Neutrophil (primary cell): ENCODE data around the gene CXCR4.

ENCODE experiments used
- H3K27ac ChIP-seq: fragments of 200-600 bp; sonication (generic); 2 replicates; pipeline ENCODE4 v1.5.1; 2016; ENCODE audit warnings: mild to moderate bottlenecking, moderate library complexity
- H3K27me3 ChIP-seq: fragments of 200-600 bp; sonication (generic); 2 replicates; pipeline ENCODE4 v1.6.0; 2016; ENCODE audit warnings: mild to moderate bottlenecking
- H3K36me3 ChIP-seq: fragments of 200-600 bp; sonication (generic); 2 replicates; pipeline ENCODE4 v1.5.1; 2017
- H3K4me1 ChIP-seq, 2 experiments: fragments of 200-600 bp in 1 of 2; sonication (generic) in 1 of 2; 1 replicate in 1 of 2; 2 replicates in 1 of 2; pipeline versions ENCODE4 v1.5.1 to v1.6.1; 2013 to 2016; ENCODE audit warnings: low read depth in 1 of 2, low read length in 1 of 2, mild to moderate bottlenecking in 1 of 2, moderate library complexity in 1 of 2; ENCODE audit not compliant: control insufficient read depth in 1 of 2, insufficient read depth in 1 of 2
- H3K4me3 ChIP-seq, 2 experiments: fragments of 200-600 bp in 1 of 2; sonication (generic) in 1 of 2; 1 replicate in 1 of 2; 2 replicates in 1 of 2; pipeline ENCODE4 v1.5.1; 2013 to 2016; ENCODE audit warnings: low read depth in 1 of 2, low read length in 1 of 2, mild to moderate bottlenecking in 1 of 2, moderate library complexity in 1 of 2
- H3K9me3 ChIP-seq: fragments of 200-600 bp; sonication (generic); 2 replicates; pipeline ENCODE4 v1.5.1; 2016
- CTCF ChIP-seq: fragments of 200-600 bp; sonication (generic); IDR thresholded peaks from 2 replicates; pipeline ENCODE4 v1.5.1; 2016; ENCODE audit warnings: antibody characterized with exemption

Gene CXCR4

GRCh38 chr2:136139631-136140030 lies 21.7 kb upstream of the CXCR4 start:
- peaks cover 75 to 84% of the 10 kb centered on the region in 2 experiments for H3K4me1 ChIP-seq
- TF ChIP-seq CTCF = no peak
- no peaks in the 10 kb centered on the region for H3K36me3 ChIP-seq
- no peak overlapping the region for H3K4me3 ChIP-seq
- no peaks in the 10 kb centered on the region for H3K27me3 ChIP-seq
- H3K9me3 ChIP-seq = no peaks in the 10 kb centered on the region
- no peak overlapping the region for H3K27ac ChIP-seq

DNA sequence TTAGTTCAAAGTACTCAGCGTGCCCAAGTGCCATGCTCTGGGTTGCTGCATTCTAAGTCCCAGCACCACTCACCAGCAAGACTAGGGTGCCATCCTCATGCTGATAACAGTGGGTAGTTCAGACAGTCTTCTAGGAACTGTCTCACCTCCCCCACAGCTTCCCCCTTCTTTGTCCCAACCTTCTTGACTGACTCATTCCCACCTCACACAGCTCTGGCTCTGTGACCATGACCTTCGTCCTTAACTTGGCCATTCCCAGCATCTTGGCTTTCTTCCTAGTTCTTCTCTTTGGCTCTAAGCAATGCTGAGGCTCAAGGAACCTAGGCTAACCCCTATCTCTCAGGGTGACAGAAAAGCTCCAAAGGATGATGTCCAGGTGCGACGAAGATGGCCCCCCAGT lies 20.0 kb upstream of the CXCR4 start:
- TF ChIP-seq CTCF = no peak
- Histone ChIP-seq H3K27me3 (no peaks in the 10 kb centered on the region), H3K36me3 (no peaks in the 10 kb centered on the region), H3K4me1 (peaks cover 58 to 72% of the 10 kb centered on the region in 2 experiments), H3K27ac (peak overlapping the region; percentile 79), H3K4me3 (no peak overlapping the region), H3K9me3 (no peaks in the 10 kb centered on the region)

DNA sequence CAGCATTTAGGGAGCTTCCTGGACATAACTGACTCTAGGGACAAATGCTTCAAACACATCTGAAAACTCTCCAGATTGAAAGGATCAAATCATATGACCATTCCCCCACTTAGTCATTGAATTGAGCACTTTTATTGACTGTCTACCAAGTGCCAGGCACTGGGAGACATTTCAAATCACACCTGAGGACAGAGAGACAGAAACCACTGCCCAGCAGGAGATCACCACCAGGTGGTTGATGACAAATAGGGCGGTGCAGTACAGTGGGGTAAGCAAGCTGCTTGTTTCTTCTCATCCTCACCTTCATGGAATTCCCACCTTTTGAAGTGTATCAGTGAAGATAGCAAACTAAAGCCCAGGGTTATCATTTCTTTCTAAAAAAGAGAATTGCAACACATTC lies 19.0 kb upstream of the CXCR4 start:
- Histone ChIP-seq H3K4me3 (peak overlapping the region in 1 of 2 experiments; percentile 33), H3K4me1 (peaks cover 51 to 69% of the 10 kb centered on the region in 2 experiments), H3K9me3 (no peaks in the 10 kb centered on the region), H3K27ac (peak overlapping the region; percentile 79), H3K27me3 (no peaks in the 10 kb centered on the region), H3K36me3 (no peaks in the 10 kb centered on the region)
- TF ChIP-seq CTCF = no peak

- peak overlapping the region; percentile 10 to 33 for H3K4me3 ChIP-seq
Measured at GRCh38 chr2:136135921-136136906, 18.3 kb upstream of the CXCR4 start.

GRCh38 chr2:136135462-136135861 lies 17.5 kb upstream of the CXCR4 start:
- Histone ChIP-seq H3K4me3 (no peak overlapping the region), H3K4me1 (peaks cover 39 to 59% of the 10 kb centered on the region in 2 experiments), H3K9me3 (no peaks in the 10 kb centered on the region), H3K27me3 (no peaks in the 10 kb centered on the region), H3K27ac (peak overlapping the region; percentile 79), H3K36me3 (no peaks in the 10 kb centered on the region)
- TF ChIP-seq CTCF = no peak

More at GRCh38 chr2:136135921-136136906, 18.3 kb upstream of the CXCR4 start:
- H3K27ac ChIP-seq = peak overlapping the region; percentile 79
- H3K36me3 ChIP-seq = no peaks in the 10 kb centered on the region
- H3K4me1 ChIP-seq = peaks cover 44 to 66% of the 10 kb centered on the region in 2 experiments
- no peak for TF ChIP-seq CTCF
- H3K9me3 ChIP-seq = no peaks in the 10 kb centered on the region
- H3K27me3 ChIP-seq = no peaks in the 10 kb centered on the region
